K562 (cell line): ENCODE results near the gene CALCOCO2. TPM values are rescaled to one million over a fixed set of nuclear protein-coding genes. Genes with fewer than 3 reads are reported as not detected.

Source experiments
- ATAC-seq: fragments of 200-7000 bp; cut with Tn5 transposase; 3 replicates; pipeline ENCODE4 v1.9.1; 2020; ENCODE audit warnings: moderate library complexity
- BruUV-seq: library from RNA; stranded (reverse); fragments of 400-500 nt; replicated peaks from 2 replicates; lab custom pipeline; 2021; lab: Mats Ljungman, UMichigan
- CTCF ChIA-PET: fragments of 300-600 bp; formaldehyde crosslinking; extraction: SDS; loops from one replicate; lab custom pipeline; 2021; ENCODE audit warnings: low intra/inter-chr PET ratio; lab: Yijun Ruan, JAX
- POLR2A ChIA-PET: fragments of 300-600, 350-650 bp; sonication (Branson Sonifier 250); formaldehyde crosslinking; extraction: SDS; loops from one replicate; lab custom pipeline; 2021; ENCODE audit warnings: antibody characterized with exemption, inconsistent platforms; lab: Yijun Ruan, JAX
- DNase-seq, 4 experiments: peaks; one replicate each; pipeline versions ENCODE4 v3.0.0 to v3.0.0-alpha.2; 2011 to 2018; ENCODE audit warnings: low spot score in 3 of 4, mixed read lengths in 3 of 4; ENCODE audit errors: extremely low read depth in 1 of 4
- FAIRE-seq: peaks from 2 replicates; lab custom pipeline; 2011; peaks lifted over from hg19 to GRCh38; lab: Jason Lieb, UNC
- H2AFZ ChIP-seq: 2 replicates; pipeline ENCODE4 v1.6.0; 2011; ENCODE audit warnings: low read depth, low read length, control low read depth, inconsistent platforms
- H3K27ac ChIP-seq: fragments of 200-600 bp; 3 replicates; pipeline ENCODE4 v1.8.0; 2011; ENCODE audit warnings: low read depth, mild to moderate bottlenecking, control low read depth, inconsistent platforms, low read length, moderate library complexity, mixed read lengths; ENCODE audit errors: extremely low read depth
- H3K27me3 ChIP-seq, 2 experiments: fragments of 300-600 bp in 1 of 2; 2 replicates in 1 of 2; 3 replicates in 1 of 2; pipeline versions ENCODE4 v1.6.0 to v1.8.0; 2011; ENCODE audit warnings: inconsistent platforms in 2 of 2, low read length in 2 of 2, mild to moderate bottlenecking in 1 of 2, mixed read lengths in 1 of 2, moderate library complexity in 1 of 2; ENCODE audit not compliant: control insufficient read depth in 2 of 2, insufficient read depth in 2 of 2
- H3K36me3 ChIP-seq: fragments of 300-600 bp; 3 replicates; pipeline ENCODE4 v1.8.0; 2011; ENCODE audit warnings: mild to moderate bottlenecking, low read length, inconsistent platforms; ENCODE audit not compliant: control insufficient read depth, insufficient read depth
- H3K4me1 ChIP-seq, 2 experiments: fragments of 200-600 bp in 1 of 2; replicated peaks in 1 of 2; 2 replicates in 1 of 2; 3 replicates in 1 of 2; pipeline versions ENCODE4 v1.5.1 to v1.8.0; 2011; ENCODE audit warnings: inconsistent platforms in 2 of 2, low read length in 2 of 2, mild to moderate bottlenecking in 1 of 2, mixed read lengths in 1 of 2, moderate library complexity in 1 of 2; ENCODE audit not compliant: control insufficient read depth in 2 of 2, insufficient read depth in 2 of 2
- H3K4me2 ChIP-seq: 2 replicates; pipeline ENCODE4 v1.6.1; 2011; ENCODE audit warnings: low read length, control low read depth, inconsistent platforms, mixed read lengths; ENCODE audit not compliant: insufficient read depth
- H3K4me3 ChIP-seq: fragments of 200-600 bp; sonication (generic), shearing (Covaris generic); 2 replicates; pipeline ENCODE4 v1.5.1; 2016; ENCODE audit warnings: control low read depth, inconsistent platforms
- H3K79me2 ChIP-seq: fragments of 200-600 bp; 3 replicates; pipeline ENCODE4 v1.8.0; 2011; ENCODE audit warnings: low read length, inconsistent platforms; ENCODE audit not compliant: control insufficient read depth, insufficient read depth
- H3K9ac ChIP-seq, 2 experiments: 2 replicates each; pipeline versions ENCODE4 v1.6.0 to v1.6.1; 2011; ENCODE audit warnings: low read depth in 2 of 2, low read length in 2 of 2, control low read depth in 1 of 2, inconsistent platforms in 1 of 2, mild to moderate bottlenecking in 1 of 2, mixed read lengths in 1 of 2; ENCODE audit not compliant: insufficient read depth in 1 of 2
- H3K9me1 ChIP-seq: one replicate; pipeline ENCODE4 v1.6.0; 2011; ENCODE audit warnings: inconsistent platforms, mild to moderate bottlenecking, low read length, moderate library complexity; ENCODE audit not compliant: control insufficient read depth, insufficient read depth
- H3K9me3 ChIP-seq: replicated peaks from 2 replicates; pipeline ENCODE4 v1.5.1; 2011; ENCODE audit warnings: low read depth, low read length, inconsistent platforms; ENCODE audit not compliant: control insufficient read depth, insufficient read depth
- H4K20me1 ChIP-seq: replicated peaks from 2 replicates; pipeline ENCODE4 v1.6.1; 2011; ENCODE audit warnings: low read length, inconsistent platforms, mixed read lengths; ENCODE audit not compliant: control insufficient read depth, insufficient read depth
- CBFA2T2 ChIP-seq: fragments of 450-650 bp; conservative IDR thresholded peaks from 2 replicates; pipeline ENCODE4 v1.6.1; 2017; ENCODE audit warnings: mild to moderate bottlenecking
- WGBS: fragments of 100-300 bp; shearing (Covaris generic); methylation state at CpG from one replicate; pipeline ENCODE4 v1.1.6; 2016; ENCODE audit warnings: low coverage, mixed read lengths; ENCODE audit not compliant: insufficient coverage; ENCODE audit errors: missing lambda C conversion rate; 5-methylcytosine and 5-hydroxymethylcytosine counted together
- in situ Hi-C: fragments of 300-500 bp; cut with MboI; formaldehyde crosslinking; loops from 4 replicates; pipeline ENCODE4 v1.15.0; 2018; ENCODE audit warnings: inconsistent platforms, mixed read lengths
- intact Hi-C: fragments of 100-400 bp; cut with micrococcal nuclease; formaldehyde crosslinking; loops from 2 replicates; pipeline ENCODE4 v1.14.2; 2022
- polyA plus RNA-seq, 8 experiments: library from polyadenylated mRNA; depleted of rRNA in 4 of 8; stranded (reverse) in 5 of 8; unstranded in 3 of 8; fragments of >200 nt; fragmentation: Nextera tagmentation in 2 of 8; fragmentation: Illumina TruSeq in 1 of 8; extraction: Ambion mirVana in 2 of 8; extraction: Trizol in 1 of 8; gene quantifications; 2 replicates each; pipeline versions ENCODE4 v1.2.1 to v1.2.3, GENCODE V29; 2011 to 2014; ENCODE audit warnings: inconsistent platforms in 1 of 8, missing spikeins in 1 of 8
- total RNA-seq, 7 experiments: library from RNA; depleted of rRNA in 6 of 7; stranded (reverse); fragments of >200 nt in 6 of 7; fragmentation: Illumina TruSeq in 2 of 7; extraction: Trizol in 2 of 7; gene quantifications; 2 replicates each; pipeline versions ENCODE4 v1.2.1 to v1.2.3, GENCODE V29; 2011 to 2021; ENCODE audit warnings: low replicate concordance in 1 of 7
- TF ChIP-seq, protein P1 (sequence below): fragments of 450-650 bp; IDR thresholded peaks from 2 replicates; pipeline ENCODE4 v1.6.1; 2016; ENCODE audit warnings: missing biosample characterization, missing genetic modification characterization

CALCOCO2 gene
- total and polyA plus RNA-seq, 9 of the 15 experiments (the other 6 are each of a cell fraction or from before 2014, with no cell fraction given): 24.1 to 87.3 (median 67.5) TPM

DNA sequence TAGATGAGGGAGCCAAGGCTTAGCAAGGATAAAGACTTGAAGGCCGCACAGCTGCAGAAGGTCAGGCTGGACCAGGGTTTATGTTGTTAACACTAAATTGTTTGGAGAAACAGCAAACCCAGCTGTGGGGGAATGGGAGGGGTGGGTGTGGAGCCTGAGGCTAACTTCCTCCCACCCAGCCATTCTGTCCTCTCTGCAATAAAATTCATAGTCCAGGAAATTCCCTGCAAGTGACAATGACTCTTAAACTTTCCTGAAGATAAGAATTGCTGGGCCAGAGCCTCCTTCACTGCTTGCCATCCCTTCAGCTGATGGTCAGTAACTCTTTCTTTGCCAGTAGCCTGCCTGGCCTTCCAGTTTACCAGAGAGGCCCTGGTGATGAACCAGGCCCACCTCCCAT, 42.4 kb downstream of the CALCOCO2 start:
- Histone ChIP-seq H3K9ac (no peak overlapping the region), H3K79me2 (no peaks in the 10 kb centered on the region), H4K20me1 (no peaks in the 10 kb centered on the region), H2AFZ (no peak overlapping the region), H3K9me3 (no peaks in the 10 kb centered on the region), H3K27ac (no peak overlapping the region), H3K4me2 (no peak overlapping the region), H3K4me3 (no peak overlapping the region), H3K9me1 (no peaks in the 10 kb centered on the region), H3K27me3 (peaks cover 6 to 33% of the 10 kb centered on the region in 2 experiments; a peak in 3 of 5 replicates), H3K36me3 (no peaks in the 10 kb centered on the region), H3K4me1 (peaks cover 5 to 7% of the 10 kb centered on the region in 2 experiments; a peak in 3 of 5 replicates)
- no peak for TF ChIP-seq CBFA2T2
- TF ChIP-seq, protein P1, sequence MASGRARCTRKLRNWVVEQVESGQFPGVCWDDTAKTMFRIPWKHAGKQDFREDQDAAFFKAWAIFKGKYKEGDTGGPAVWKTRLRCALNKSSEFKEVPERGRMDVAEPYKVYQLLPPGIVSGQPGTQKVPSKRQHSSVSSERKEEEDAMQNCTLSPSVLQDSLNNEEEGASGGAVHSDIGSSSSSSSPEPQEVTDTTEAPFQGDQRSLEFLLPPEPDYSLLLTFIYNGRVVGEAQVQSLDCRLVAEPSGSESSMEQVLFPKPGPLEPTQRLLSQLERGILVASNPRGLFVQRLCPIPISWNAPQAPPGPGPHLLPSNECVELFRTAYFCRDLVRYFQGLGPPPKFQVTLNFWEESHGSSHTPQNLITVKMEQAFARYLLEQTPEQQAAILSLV (tag): no peak
- no peak for DNase-seq
- CTCF ChIA-PET: interaction anchor here (0.7 kb wide), 1 partner anchor 1069 kb away, joined by 3 read pairs; no protein-coding TSS in a partner anchor
- in situ Hi-C loops: no loop called here
- WGBS: 24% methylated on average over 1 of the region's 1 CpG
- BruUV-seq: no TSS peak
- intact Hi-C loops: no loop called here
- no peak for FAIRE-seq
- no peak for ATAC-seq
- POLR2A ChIA-PET: interaction anchor here (0.8 kb wide), 1 partner anchor 57 kb away, joined by 3 read pairs; no protein-coding TSS in a partner anchor
